Measurements from ENCODE around the gene CLDN7.
A peak's percentile ranks its signal among the peaks of the same experiment; 100 is the strongest.

GRCh38 chr17:7214300-7215135 lies 47.8 kb downstream of the CLDN7 start:
- TF ChIP-seq, protein P1, sequence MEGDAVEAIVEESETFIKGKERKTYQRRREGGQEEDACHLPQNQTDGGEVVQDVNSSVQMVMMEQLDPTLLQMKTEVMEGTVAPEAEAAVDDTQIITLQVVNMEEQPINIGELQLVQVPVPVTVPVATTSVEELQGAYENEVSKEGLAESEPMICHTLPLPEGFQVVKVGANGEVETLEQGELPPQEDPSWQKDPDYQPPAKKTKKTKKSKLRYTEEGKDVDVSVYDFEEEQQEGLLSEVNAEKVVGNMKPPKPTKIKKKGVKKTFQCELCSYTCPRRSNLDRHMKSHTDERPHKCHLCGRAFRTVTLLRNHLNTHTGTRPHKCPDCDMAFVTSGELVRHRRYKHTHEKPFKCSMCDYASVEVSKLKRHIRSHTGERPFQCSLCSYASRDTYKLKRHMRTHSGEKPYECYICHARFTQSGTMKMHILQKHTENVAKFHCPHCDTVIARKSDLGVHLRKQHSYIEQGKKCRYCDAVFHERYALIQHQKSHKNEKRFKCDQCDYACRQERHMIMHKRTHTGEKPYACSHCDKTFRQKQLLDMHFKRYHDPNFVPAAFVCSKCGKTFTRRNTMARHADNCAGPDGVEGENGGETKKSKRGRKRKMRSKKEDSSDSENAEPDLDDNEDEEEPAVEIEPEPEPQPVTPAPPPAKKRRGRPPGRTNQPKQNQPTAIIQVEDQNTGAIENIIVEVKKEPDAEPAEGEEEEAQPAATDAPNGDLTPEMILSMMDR (IDR thresholded peaks at IDR 0.05), result peak; percentile 27 to 61 (median 46)
- TF ChIP-seq POLR2A (IDR thresholded peaks at IDR 0.05), result no peak
